Suprapubic skin (tissue), 4 donors: ENCODE measurements around the gene LRMDA. TPM values are rescaled to one million over a fixed set of nuclear protein-coding genes. Genes with fewer than 3 reads are reported as not detected.

ENCODE experiments used
- DNase-seq, 2 donors: peaks; one replicate each; pipeline ENCODE4 v3.0.0-alpha.2; 2019; ENCODE audit warnings: low spot score in 2 of 2
- H3K27ac ChIP-seq: fragments of 200-600 bp; sonication (generic); one replicate; pipeline ENCODE4 v1.5.1; 2019
- H3K27me3 ChIP-seq: fragments of 200-600 bp; sonication (generic); one replicate; pipeline ENCODE4 v1.5.1; 2019
- H3K36me3 ChIP-seq: fragments of 200-600 bp; sonication (generic); one replicate; pipeline ENCODE4 v1.5.1; 2019
- H3K4me1 ChIP-seq: fragments of 200-600 bp; sonication (generic); one replicate; pipeline ENCODE4 v1.5.1; 2019
- H3K4me3 ChIP-seq: fragments of 200-600 bp; sonication (generic); one replicate; pipeline ENCODE4 v1.5.1; 2019; ENCODE audit warnings: mild to moderate bottlenecking
- H3K9me3 ChIP-seq: fragments of 200-600 bp; sonication (generic); one replicate; pipeline ENCODE4 v1.5.1; 2019
- EP300 ChIP-seq: sonication (generic); formaldehyde crosslinking; IDR thresholded peaks from one replicate; pipeline ENCODE4 v1.6.1; 2017; ENCODE audit warnings: antibody characterized with exemption
- POLR2A ChIP-seq, 2 donors: fragments of 450-650 bp; IDR thresholded peaks; one replicate each; pipeline ENCODE4 v1.6.1; 2017; ENCODE audit warnings: antibody characterized with exemption in 2 of 2, mild to moderate bottlenecking in 2 of 2, moderate library complexity in 2 of 2
- POLR2AphosphoS5 ChIP-seq, 3 donors: sonication (generic); formaldehyde crosslinking; IDR thresholded peaks; one replicate each; pipeline ENCODE4 v1.6.1; 2017; ENCODE audit warnings: antibody characterized with exemption in 3 of 3
- WGBS: methylation state at CpG from one replicate; pipeline ENCODE4 v1.1.5; 2018; 5-methylcytosine and 5-hydroxymethylcytosine counted together
- total RNA-seq, 4 donors: library from RNA; depleted of rRNA; stranded (reverse); fragments of >200 nt; gene quantifications; one replicate each; pipeline ENCODE4 v1.1.0, GENCODE V29; 2016
- TF ChIP-seq, protein P1 (sequence below), 2 donors: fragments of 200-600 bp in 1 of 2; fragments of 450-650 bp in 1 of 2; sonication (generic) in 1 of 2; IDR thresholded peaks; one replicate each; pipeline ENCODE4 v1.5.1; 2016 to 2019; ENCODE audit warnings: antibody characterized with exemption in 2 of 2, mild to moderate bottlenecking in 1 of 2, moderate library complexity in 1 of 2

Gene LRMDA
- total RNA-seq, 4 donors from 2014 or later, result 0.10 to 2.9 (median 1.9) TPM; not detected in 1

DNA sequence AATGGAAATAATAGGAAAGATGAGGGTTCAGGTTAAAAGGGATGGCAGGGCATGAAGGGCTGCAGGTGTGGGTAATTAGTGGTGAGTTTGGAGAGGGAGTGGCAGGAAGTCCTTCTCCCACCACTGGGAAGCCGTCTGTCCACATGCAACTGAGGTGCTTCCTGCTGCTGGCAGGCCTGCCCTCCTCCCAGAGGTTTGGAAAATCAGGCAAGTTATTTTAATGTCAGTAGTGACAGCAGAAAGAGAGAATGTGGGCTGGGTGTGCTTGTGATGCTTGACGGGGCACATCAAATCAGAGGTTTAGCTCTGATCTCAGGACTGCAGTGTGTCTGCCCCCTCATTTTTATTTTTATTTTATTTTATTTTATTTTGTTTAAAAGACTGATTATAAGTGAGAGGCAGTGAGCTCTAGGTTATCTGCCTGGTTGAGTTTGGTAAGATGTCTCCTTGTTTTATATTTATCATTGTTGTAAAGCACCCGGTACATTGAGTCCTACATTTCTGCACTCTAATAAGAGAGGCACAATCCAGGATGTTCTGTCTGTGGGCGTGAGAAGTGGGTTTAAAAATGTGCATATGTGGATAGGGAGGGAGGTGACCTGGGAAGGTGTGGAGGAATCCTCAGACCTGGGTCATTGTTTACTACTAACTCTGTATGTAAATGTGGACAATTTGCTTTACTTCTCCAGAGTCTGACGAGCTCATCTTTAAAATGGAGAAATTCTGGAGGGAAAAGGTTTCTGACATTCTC lies 504.4 kb downstream of the LRMDA start:
- DNase-seq, result no peak
- H3K27me3 ChIP-seq, result no peaks in the 10 kb centered on the region
- no peaks in the 10 kb centered on the region for H3K4me1 ChIP-seq
- WGBS, result 81% methylated on average over 5 of the region's 5 CpGs
- no peak overlapping the region for H3K4me3 ChIP-seq
- no peaks in the 10 kb centered on the region for H3K36me3 ChIP-seq
- TF ChIP-seq EP300, result no peak
- no peak for TF ChIP-seq POLR2AphosphoS5 (IDR thresholded peaks at IDR 0.05)
- no peak for TF ChIP-seq POLR2A (IDR thresholded peaks at IDR 0.05)
- TF ChIP-seq, protein P1, sequence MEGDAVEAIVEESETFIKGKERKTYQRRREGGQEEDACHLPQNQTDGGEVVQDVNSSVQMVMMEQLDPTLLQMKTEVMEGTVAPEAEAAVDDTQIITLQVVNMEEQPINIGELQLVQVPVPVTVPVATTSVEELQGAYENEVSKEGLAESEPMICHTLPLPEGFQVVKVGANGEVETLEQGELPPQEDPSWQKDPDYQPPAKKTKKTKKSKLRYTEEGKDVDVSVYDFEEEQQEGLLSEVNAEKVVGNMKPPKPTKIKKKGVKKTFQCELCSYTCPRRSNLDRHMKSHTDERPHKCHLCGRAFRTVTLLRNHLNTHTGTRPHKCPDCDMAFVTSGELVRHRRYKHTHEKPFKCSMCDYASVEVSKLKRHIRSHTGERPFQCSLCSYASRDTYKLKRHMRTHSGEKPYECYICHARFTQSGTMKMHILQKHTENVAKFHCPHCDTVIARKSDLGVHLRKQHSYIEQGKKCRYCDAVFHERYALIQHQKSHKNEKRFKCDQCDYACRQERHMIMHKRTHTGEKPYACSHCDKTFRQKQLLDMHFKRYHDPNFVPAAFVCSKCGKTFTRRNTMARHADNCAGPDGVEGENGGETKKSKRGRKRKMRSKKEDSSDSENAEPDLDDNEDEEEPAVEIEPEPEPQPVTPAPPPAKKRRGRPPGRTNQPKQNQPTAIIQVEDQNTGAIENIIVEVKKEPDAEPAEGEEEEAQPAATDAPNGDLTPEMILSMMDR (IDR thresholded peaks at IDR 0.05), result no peak
- H3K27ac ChIP-seq, result no peak overlapping the region
- no peaks in the 10 kb centered on the region for H3K9me3 ChIP-seq

DNA sequence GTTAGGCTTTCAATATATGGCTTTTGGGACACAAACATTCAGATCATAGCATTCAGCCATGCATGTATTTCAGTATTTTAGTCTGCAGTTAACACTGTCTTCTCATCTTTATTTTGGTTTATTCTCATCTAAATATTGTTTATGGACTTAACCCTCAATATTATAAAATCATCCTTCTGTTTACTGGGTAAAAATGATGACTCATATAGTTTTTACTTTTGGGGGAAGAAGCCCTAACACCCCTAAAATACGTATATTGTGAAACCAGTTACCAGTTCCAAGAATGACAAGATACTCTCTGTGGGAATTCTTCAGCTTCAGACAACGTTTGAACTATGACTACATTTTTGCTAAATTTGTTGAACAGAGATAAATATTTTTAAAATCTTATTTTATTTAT lies 505.4 kb downstream of the LRMDA start:
- Histone ChIP-seq H3K4me1 (no peaks in the 10 kb centered on the region), H3K9me3 (no peaks in the 10 kb centered on the region), H3K4me3 (no peak overlapping the region), H3K27ac (no peak overlapping the region), H3K36me3 (no peaks in the 10 kb centered on the region), H3K27me3 (no peaks in the 10 kb centered on the region)
- TF ChIP-seq, protein P1 (IDR thresholded peaks at IDR 0.05), result no peak
- TF ChIP-seq POLR2AphosphoS5 (IDR thresholded peaks at IDR 0.05), result no peak
- TF ChIP-seq POLR2A (IDR thresholded peaks at IDR 0.05), result no peak
- no peak for TF ChIP-seq EP300
- WGBS, result 44% methylated on average over 2 of the region's 2 CpGs
- DNase-seq, result no peak

- H3K4me1 ChIP-seq, result no peaks in the 10 kb centered on the region
- H3K36me3 ChIP-seq, result no peaks in the 10 kb centered on the region
- no peak overlapping the region for H3K27ac ChIP-seq
- no peak overlapping the region for H3K4me3 ChIP-seq
- no peak for TF ChIP-seq POLR2A (IDR thresholded peaks at IDR 0.05)
- TF ChIP-seq, protein P1 (IDR thresholded peaks at IDR 0.05), result no peak
- TF ChIP-seq EP300, result no peak
- TF ChIP-seq POLR2AphosphoS5 (IDR thresholded peaks at IDR 0.05), result no peak
- WGBS, result 82% methylated on average over 2 of the region's 2 CpGs
- H3K9me3 ChIP-seq, result no peaks in the 10 kb centered on the region
- DNase-seq, result no peak
- H3K27me3 ChIP-seq, result no peaks in the 10 kb centered on the region
Measured at GRCh38 chr10:75937823-75938222, 506.4 kb downstream of the LRMDA start.

GRCh38 chr10:75938380-75939122 lies 507.1 kb downstream of the LRMDA start:
- no peaks in the 10 kb centered on the region for H3K27me3 ChIP-seq
- DNase-seq, result no peak
- no peaks in the 10 kb centered on the region for H3K9me3 ChIP-seq
- H3K4me3 ChIP-seq, result no peak overlapping the region
- no peak overlapping the region for H3K27ac ChIP-seq
- H3K4me1 ChIP-seq, result no peaks in the 10 kb centered on the region
- 88% methylated on average over 13 of the region's 13 CpGs for WGBS
- TF ChIP-seq, protein P1 (IDR thresholded peaks at IDR 0.05), result no peak
- no peak for TF ChIP-seq POLR2AphosphoS5 (IDR thresholded peaks at IDR 0.05)
- no peak for TF ChIP-seq EP300
- TF ChIP-seq POLR2A (IDR thresholded peaks at IDR 0.05), result no peak
- H3K36me3 ChIP-seq, result no peaks in the 10 kb centered on the region

DNA sequence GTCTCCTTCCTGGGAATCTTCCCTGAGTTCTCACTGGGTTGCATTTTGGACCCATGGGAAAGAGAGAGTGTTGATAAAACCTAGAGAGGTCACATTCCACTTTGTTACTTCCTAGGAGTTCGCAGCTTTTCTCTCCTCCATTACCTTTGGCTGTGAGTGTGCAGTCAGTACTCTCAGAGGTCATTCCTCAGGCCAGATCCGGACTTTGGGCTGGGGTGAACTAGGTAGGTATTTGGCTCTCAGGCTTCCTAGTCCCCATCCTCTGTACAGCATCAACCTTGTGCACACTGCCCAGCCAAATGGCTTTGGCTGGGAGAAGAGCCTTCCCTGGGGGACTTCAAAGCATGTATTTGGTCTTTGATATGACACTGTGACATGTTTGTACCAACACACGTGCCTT lies 508.1 kb downstream of the LRMDA start:
- Histone ChIP-seq H3K27me3 (no peaks in the 10 kb centered on the region), H3K4me3 (no peak overlapping the region), H3K9me3 (no peaks in the 10 kb centered on the region), H3K36me3 (no peaks in the 10 kb centered on the region), H3K27ac (no peak overlapping the region), H3K4me1 (no peaks in the 10 kb centered on the region)
- TF ChIP-seq, protein P1 (IDR thresholded peaks at IDR 0.05), result no peak
- TF ChIP-seq POLR2A (IDR thresholded peaks at IDR 0.05) (no peak), POLR2AphosphoS5 (IDR thresholded peaks at IDR 0.05) (no peak)
- no peak for DNase-seq
- 75% methylated on average over 3 of the region's 3 CpGs for WGBS
